Calu3 (cell line): ENCODE results near the gene AMFR. TPM values are rescaled to one million over a fixed set of nuclear protein-coding genes. Genes with fewer than 3 reads are reported as not detected.

Source experiments
- BruUV-seq: library from RNA; stranded (reverse); fragments of 400-500 nt; replicated peaks from 2 replicates; lab custom pipeline; 2021; lab: Mats Ljungman, UMichigan
- CTCF ChIA-PET: fragments of 300-600 bp; sonication (Branson Sonifier 250); formaldehyde crosslinking; loops from one replicate; lab custom pipeline; 2022; ENCODE audit warnings: antibody characterized with exemption; lab: Charles Lee
- DNase-seq: peaks from one replicate; pipeline ENCODE4 v3.0.0; 2022
- H3K27ac Mint-ChIP-seq: one replicate; pipeline ENCODE4 v1.8.0; 2022; ENCODE audit warnings: mixed read lengths; ENCODE audit not compliant: unreplicated experiment
- H3K27me3 Mint-ChIP-seq: one replicate; pipeline ENCODE4 v1.8.0; 2022; ENCODE audit warnings: mixed read lengths; ENCODE audit not compliant: unreplicated experiment
- H3K36me3 Mint-ChIP-seq: one replicate; pipeline ENCODE4 v1.8.0; 2022; ENCODE audit warnings: mild to moderate bottlenecking, moderate library complexity, mixed read lengths; ENCODE audit not compliant: insufficient read depth, unreplicated experiment
- H3K4me1 Mint-ChIP-seq: one replicate; pipeline ENCODE4 v1.8.0; 2022; ENCODE audit warnings: mild to moderate bottlenecking, low read depth, mixed read lengths; ENCODE audit not compliant: unreplicated experiment
- H3K4me3 Mint-ChIP-seq: one replicate; pipeline ENCODE4 v1.8.0; 2022; ENCODE audit warnings: mild to moderate bottlenecking, low read depth, moderate library complexity, mixed read lengths; ENCODE audit not compliant: unreplicated experiment
- H3K9me3 Mint-ChIP-seq: one replicate; pipeline ENCODE4 v1.8.0; 2022; ENCODE audit warnings: low read depth, mixed read lengths; ENCODE audit not compliant: unreplicated experiment
- intact Hi-C: fragments of 100-400 bp; cut with micrococcal nuclease; formaldehyde crosslinking; loops from one replicate; pipeline ENCODE4 v1.10.0; 2022; ENCODE audit not compliant: unreplicated experiment
- total RNA-seq: library from RNA; stranded (reverse); gene quantifications from 2 replicates; pipeline ENCODE4 v1.2.3, GENCODE V29; 2022
- TF ChIP-seq, protein P1 (sequence below): fragments of 200-600 bp; IDR thresholded peaks from one replicate; pipeline ENCODE4 v1.8.0; 2022; ENCODE audit warnings: antibody characterized with exemption; ENCODE audit not compliant: unreplicated experiment

The AMFR gene
- total RNA-seq, 1 experiment from 2014 or later: 116 TPM

DNA sequence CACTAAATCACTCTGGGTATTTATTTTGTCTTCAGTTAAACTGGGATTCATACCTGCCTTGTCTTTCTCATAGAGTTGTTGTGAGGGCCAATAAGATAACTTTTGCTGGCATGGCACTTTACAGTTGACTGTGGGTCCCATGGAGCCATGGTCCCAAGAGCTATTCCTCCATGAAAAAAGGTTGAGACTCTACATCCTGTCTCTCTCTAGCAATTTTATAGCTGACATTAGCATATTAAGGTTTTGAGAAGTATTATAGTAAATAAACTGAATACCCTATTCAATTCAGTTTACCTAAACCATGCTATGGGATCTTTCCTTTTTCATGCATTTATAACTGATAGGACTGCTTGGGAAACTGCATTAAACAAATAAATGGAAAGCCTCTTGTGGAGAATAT lies 43.5 kb upstream of the AMFR start:
- H3K27me3 Mint-ChIP-seq: no peaks in the 10 kb centered on the region
- peaks cover 70% of the 10 kb centered on the region for H3K36me3 Mint-ChIP-seq

DNA sequence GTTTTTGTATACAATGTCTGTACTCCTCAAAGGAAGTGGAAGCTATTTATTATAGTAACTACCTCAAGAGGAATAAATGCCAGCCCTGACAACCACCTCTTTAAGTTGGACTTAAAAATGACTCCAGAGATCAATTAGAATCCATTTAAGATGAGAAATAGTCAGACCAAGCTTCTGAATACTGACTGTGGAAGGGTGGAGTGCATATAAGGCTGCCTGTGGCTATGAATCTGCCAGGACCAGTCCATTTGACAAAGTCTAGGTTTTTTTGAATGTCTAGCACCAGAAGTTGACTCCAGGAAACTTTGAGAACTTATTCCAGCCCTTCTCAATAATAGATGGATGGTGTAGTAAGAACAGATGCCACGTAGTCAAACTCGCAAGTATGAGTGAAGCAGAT lies 41.0 kb upstream of the AMFR start:
- Mint-ChIP-seq H3K36me3 (peaks cover 52% of the 10 kb centered on the region), H3K4me3 (no peak overlapping the region), H3K4me1 (peaks cover 7% of the 10 kb centered on the region), H3K27ac (no peak overlapping the region), H3K27me3 (no peaks in the 10 kb centered on the region), H3K9me3 (no peaks in the 10 kb centered on the region)
- intact Hi-C loops: no loop called here
- CTCF ChIA-PET: no interaction called here
- BruUV-seq: no TSS peak
- DNase-seq: no peak
- TF ChIP-seq, protein P1, sequence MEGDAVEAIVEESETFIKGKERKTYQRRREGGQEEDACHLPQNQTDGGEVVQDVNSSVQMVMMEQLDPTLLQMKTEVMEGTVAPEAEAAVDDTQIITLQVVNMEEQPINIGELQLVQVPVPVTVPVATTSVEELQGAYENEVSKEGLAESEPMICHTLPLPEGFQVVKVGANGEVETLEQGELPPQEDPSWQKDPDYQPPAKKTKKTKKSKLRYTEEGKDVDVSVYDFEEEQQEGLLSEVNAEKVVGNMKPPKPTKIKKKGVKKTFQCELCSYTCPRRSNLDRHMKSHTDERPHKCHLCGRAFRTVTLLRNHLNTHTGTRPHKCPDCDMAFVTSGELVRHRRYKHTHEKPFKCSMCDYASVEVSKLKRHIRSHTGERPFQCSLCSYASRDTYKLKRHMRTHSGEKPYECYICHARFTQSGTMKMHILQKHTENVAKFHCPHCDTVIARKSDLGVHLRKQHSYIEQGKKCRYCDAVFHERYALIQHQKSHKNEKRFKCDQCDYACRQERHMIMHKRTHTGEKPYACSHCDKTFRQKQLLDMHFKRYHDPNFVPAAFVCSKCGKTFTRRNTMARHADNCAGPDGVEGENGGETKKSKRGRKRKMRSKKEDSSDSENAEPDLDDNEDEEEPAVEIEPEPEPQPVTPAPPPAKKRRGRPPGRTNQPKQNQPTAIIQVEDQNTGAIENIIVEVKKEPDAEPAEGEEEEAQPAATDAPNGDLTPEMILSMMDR: no peak

More for the DNA sequence above, 43.5 kb upstream of the AMFR start:
- intact Hi-C loops: no loop called here
- TF ChIP-seq, protein P1: no peak
- no peak overlapping the region for H3K27ac Mint-ChIP-seq
- no peaks in the 10 kb centered on the region for H3K9me3 Mint-ChIP-seq
- no TSS peak for BruUV-seq
- DNase-seq: no peak
- CTCF ChIA-PET: no interaction called here
- no peak overlapping the region for H3K4me3 Mint-ChIP-seq
- H3K4me1 Mint-ChIP-seq: peaks cover 7% of the 10 kb centered on the region

DNA sequence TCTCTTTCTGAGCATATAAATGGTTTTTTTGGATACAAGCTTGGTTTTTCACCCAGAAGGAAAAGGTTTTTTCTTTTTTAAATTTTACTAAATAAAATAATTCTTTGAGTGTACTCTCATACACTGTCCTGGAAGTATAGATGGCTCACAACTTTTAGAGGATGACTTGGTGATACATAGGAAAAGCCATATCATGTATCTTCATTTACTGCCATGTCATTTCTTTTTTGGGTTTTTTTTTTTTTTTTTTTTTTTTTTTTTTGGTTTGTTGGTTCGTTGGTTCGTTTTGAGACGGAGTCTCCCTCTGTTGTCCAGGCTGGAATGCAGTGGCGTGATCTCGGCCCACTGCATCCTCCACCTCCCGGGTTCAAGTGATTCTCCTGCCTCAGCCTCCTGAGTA lies 37.8 kb upstream of the AMFR start:
- Mint-ChIP-seq H3K27ac (no peak overlapping the region), H3K27me3 (no peaks in the 10 kb centered on the region), H3K4me3 (no peak overlapping the region), H3K4me1 (no peaks in the 10 kb centered on the region), H3K9me3 (no peaks in the 10 kb centered on the region), H3K36me3 (peaks cover 33% of the 10 kb centered on the region)
- CTCF ChIA-PET: no interaction called here
- intact Hi-C loops: no loop called here
- DNase-seq: no peak
- TF ChIP-seq, protein P1: no peak
- BruUV-seq: no TSS peak

DNA sequence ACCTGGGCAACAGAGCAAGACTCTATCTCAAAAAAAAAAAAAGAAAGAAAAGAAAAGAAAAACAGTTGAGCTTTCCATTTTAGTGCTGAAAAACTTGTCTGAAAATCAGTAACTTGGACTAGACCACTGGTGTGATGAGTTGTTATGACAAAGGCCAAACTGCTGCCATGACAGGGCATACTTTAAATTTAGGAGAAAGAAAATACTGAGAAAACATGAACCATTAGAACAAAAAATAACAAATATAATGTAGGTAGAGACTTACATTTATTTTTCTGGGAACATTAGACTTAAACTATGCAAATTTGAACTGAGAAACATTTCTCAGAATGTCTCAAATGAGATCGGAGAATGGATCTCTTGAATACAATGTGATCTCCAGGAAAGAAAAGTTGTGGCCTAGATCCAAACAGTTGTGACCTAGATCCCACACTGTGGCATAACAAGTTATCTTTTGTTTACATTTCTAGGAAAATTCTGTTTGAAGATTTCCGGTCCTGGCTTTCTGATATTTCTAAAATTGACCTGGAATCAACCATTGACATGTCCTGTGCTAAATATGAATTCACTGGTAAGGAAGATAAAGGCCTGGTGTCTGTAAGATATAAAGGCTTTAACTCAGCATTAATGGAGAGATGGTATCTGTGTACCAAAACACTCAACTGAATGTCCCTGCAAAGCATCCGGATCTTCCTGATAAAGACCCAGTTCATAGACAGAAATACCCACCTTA lies 36.9 kb upstream of the AMFR start:
- CTCF ChIA-PET: interaction anchor here (0.7 kb wide), 1 partner anchor 195 kb away, joined by 5 read pairs; no protein-coding TSS in a partner anchor
- BruUV-seq: no TSS peak
- Mint-ChIP-seq H3K4me1 (no peaks in the 10 kb centered on the region), H3K27ac (no peak overlapping the region), H3K4me3 (no peak overlapping the region), H3K36me3 (peaks cover 26% of the 10 kb centered on the region), H3K9me3 (no peaks in the 10 kb centered on the region), H3K27me3 (no peaks in the 10 kb centered on the region)
- DNase-seq: no peak
- TF ChIP-seq, protein P1: no peak
- intact Hi-C loops: no loop called here
